Right ventricle myocardium inferior (tissue), 1 donor: ENCODE data around the gene ELMO3. TPM values are rescaled to one million over a fixed set of nuclear protein-coding genes. Genes with fewer than 3 reads are reported as not detected.

Source experiments
- ATAC-seq: fragments of 200-7000 bp; cut with Tn5 transposase; one replicate; pipeline ENCODE4 v1.9.1; 2020; ENCODE audit warnings: mild to moderate bottlenecking, moderate library complexity
- DNase-seq: peaks from one replicate; pipeline ENCODE4 v3.0.0; 2021; ENCODE audit errors: missing footprints
- intact Hi-C: fragments of 100-400 bp; cut with DNase I; formaldehyde crosslinking; loops from one replicate; pipeline ENCODE4 v1.11.0; 2022
- total RNA-seq: library from RNA; stranded (reverse); fragmentation: NEBNext Ultra II Directional; extraction: Animal tissue kit (Norgen Biotek cat#: 25700); gene quantifications from one replicate; pipeline ENCODE4 v1.2.1, GENCODE V29; 2021
- donor health status: DM: no; HTN: yes; CAD: no; lungs with severe emphysema.

ELMO3 gene
- total RNA-seq, 1 donor from 2014 or later: 0.89 TPM

DNA sequence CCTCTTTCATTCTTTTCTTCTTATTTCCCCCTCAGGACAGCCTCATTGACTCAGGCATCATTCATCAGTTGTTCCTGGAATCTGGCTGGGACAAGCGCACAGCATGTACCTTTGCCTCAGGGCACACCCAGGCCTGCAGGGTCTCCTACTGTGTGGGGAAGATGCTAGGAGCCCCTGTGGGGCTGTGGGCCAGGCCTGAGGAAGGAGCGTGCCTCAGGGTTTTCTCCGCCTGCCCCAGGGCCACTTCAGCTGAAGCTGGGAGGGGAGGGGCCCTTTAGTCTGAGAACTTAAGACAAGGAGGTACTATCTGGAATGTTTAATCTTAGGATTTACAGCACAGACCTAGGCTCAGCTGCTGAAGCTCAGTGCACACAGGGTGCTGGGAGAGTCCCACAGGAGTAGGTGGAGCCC is 7.9 kb downstream of the ELMO3 start:
- DNase-seq (peak; percentile 40), ATAC-seq (no peak)
- intact Hi-C loops: no loop called here

DNA sequence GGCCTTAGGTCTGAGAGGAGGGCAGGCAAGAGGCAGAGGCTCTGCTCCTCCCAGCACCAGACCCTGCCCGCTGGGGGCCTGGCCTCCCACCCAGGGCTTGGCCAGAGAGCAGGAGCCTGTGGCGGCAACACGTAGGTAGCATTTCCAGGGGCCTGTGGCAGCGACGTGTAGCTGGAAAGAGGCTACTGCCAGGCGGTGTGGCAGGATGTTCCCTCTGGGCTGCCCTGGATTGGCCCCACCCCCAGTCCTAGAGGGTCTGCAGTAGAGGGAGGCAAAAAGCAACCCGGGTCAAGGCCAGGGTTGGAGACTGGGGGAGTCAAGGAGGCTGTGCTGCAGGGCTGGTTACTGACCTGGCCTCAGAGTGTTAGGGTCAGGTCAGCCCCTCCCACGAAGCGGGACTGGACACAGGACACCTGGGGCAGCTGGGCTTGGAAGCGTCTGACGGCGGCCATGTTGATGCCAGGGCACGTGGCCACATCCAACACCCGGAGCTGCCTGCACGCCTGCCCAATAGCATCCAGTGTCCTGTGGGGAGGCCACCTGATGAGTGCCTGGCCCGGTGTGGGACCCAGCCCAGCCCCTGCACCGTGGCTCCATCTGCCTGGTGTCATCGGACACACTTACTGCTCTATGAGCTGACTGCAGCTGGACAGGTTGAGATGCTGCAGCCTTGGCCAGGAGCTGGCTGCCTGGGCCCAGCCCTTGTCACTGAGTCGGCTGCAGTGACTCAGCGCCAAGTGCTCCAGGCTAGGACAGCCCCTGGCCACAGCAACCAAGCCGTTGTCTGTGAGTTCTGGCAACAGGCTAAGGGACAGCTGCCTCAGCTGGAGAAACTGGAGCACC is 8.5 kb downstream of the ELMO3 start:
- intact Hi-C loops: no loop called here
- ATAC-seq: no peak
- DNase-seq: peak; percentile 50

DNA sequence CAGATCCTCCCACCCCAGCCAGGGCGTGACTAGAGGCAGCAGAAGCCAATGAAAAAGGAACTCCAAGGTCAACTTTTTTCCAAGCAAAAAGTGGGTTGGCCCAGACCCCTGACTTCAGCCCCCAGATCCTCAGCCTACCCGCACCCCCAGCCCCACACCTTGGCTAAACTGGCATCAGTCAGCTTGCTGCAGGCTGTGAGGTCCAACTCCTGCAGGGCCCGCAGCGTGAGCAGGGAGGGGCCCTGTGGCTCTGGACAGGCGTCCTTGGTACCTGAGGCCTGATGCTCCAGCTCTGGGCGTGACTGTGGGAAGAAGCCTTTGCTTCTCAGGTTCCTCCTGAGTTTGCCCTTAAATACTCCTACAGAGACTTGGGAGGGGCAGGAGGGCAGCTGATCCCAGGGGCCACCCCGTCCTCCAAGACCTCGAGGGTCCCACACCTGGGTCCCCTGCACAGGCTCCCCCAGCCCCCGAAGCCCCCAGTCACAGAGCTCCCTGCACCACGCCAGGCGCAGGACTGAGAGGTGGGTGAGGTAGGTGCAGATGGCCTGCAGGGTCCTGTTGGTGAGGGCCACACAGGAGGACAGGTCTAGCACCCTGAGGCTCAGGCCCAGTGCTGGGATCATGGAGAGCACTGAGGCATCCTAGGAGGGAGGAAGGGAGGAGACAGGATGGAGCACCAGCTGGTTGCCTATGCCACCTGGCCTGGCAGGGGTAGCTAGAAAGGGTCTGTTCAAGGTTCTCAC is 9.4 kb downstream of the ELMO3 start:
- DNase-seq: no peak
- no peak for ATAC-seq
- intact Hi-C loops: no loop called here

DNA sequence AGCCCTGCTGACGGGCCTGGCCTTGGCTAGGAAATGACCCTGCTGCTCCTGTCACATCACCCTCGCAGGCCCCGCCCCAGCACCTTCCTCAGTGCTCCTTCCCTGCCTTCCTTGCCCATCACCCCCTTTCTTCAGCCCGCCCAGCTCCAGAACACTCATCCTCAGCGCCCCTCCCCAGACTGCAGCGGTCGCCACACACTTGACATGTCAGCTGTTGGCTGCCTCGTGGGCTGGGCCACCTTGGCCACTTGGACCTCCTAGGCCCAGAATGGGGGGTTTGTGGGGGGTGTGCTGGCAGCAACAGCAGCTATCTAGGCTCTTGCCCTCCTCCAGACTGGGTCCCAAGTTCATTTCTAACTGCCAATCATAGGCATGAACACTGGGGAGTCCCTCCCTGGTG is 10.6 kb downstream of the ELMO3 start:
- no peak for DNase-seq
- intact Hi-C loops: no loop called here
- ATAC-seq: no peak

DNA sequence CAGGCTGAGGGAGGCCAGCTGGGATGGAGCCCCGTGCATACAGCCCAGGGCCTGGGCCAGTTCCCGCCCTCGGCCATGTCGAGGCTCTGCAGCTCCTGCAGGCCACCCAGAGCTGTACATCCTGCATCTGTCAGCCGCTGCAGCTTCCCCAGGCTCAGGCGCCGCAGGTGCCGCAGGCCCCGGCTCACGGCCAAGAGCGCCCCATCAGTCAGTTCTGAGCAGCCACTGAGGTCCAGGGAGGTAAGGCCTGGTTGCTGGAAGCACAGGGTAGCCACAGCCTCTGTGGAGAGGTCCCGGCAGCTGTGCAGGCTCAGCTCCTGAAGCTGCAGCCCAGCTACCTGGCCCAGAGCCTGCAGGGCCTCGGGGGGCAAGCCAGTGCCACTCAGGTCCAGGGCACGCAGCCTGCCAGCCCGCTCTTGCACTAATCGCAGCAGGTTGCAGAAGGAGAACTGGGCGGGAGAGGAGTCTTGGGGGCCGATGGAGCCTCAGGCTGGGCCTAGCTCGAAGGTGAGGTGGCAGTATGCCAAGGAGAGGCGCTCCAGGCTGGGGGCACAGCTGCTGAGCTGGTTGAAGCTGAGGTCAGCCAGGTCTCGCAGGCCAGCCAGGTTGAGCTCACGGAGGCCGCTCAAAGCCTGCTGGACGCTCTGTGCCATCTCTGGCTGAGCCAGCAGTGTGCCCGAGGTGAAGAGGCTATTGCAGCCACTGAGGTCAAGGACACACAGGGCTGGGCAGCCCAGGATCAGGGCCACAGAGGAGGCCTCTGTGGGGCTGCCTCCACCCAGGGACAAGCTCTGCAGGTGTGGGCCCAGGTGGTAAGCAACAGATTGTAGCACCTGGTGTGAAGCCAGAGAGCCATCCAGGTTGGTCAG is 11.4 kb downstream of the ELMO3 start:
- no peak for ATAC-seq
- intact Hi-C loops: no loop called here
- DNase-seq: no peak

DNA sequence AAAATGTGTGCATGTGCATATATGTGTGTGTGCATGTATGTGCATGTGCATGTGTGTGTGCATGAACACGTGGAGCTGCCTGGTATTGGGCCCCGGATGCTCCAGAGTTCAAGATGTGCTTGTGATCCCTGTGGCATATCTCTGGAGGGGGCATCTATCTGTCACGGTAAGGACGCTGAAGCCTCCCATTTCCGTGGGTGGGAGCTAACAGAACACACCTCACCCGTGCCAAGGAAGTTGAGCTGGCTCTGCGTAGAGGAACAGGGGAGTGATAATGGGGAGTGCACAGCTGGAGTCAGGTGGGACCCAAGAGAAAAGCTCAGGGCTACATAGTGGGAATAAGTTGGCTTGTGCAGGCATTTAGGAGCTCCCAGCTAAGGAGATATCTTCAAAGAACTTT is 12.7 kb downstream of the ELMO3 start:
- DNase-seq (peak; percentile 6), ATAC-seq (no peak)
- intact Hi-C loops: no loop called here

DNA sequence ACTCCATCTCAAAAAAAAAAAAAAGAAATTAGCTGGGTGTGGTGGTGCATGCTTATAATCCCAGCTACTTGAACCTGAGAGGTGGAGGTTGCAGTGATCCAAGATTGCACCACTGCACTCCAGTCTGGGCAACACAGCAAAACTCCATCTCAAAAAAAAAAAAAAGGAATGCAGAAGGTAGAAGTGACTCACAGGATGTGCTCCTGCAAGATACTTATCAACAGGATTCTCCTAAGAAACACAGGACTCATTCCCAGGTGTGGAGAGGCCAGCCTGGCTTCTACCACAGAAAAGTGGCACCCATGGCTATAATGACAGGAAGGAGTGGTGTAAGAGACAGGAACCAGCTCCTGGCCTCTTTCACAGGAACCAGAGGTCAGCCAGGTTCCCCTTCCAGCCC is 13.8 kb downstream of the ELMO3 start:
- intact Hi-C loops: no loop called here
- DNase-seq (peak; percentile 31), ATAC-seq (no peak)

DNA sequence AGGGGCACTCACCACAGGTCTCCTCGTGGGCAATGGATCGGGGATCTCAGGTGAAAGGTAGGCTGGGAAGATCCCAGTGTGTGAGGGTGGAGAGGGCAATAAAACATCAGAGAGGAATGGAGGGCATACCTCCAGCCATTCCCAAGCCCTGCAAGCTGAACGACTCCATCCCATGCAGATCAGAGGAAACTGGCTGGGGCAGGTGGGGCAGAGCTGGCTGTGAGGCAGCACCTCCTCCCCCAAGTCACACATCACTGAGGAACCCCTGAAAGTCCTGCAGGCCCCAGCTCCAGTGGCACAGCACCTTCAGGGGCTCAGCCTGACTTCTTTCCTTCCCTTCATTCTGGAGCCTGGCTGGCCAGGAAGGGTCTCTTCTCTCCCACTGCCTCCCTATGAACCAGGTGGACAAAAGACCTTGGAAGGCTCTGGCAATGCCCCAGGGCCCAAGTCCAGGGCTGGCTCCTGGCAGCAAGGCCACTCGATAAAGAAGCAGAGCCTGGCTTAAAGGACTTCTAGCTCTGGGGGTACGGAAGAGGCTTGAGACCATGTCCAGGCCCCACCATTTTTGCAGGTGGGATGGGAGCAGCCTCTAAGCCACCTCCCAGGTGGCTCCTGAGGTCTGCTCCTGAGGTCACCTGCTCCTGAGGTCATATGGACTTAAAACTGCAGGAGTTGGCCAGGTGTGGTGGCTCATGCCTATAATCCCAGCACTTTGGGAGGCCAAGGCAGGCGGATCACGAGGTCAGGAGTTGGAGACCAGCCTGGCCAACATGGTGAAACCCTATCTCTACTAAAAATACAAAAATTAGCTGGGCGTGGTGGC is 14.5 kb downstream of the ELMO3 start:
- DNase-seq: peak; percentile 18
- intact Hi-C loops: no loop called here
- ATAC-seq: no peak

DNA sequence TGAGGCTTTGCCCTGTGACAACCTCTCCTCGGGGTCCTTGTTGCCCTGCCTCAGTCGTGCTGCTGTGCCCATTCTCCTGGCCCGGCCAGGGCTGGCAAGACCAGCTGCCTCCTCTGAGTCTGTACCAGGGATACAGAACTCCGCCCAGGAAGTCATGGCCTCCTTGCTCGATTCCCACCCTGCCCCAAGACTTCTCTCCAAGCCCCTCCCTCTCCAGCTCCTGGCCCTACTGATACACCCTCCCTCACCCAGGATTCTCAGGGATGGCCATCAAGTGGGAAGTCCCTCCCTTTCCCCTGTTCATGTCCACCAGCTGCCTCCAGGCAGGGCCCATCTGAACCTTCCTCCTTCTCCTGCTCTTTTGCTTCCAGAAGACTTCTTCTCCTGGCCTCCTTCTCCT is 16.8 kb downstream of the ELMO3 start:
- ATAC-seq (no peak), DNase-seq (peak; percentile 16)
- intact Hi-C loops: no loop called here

DNA sequence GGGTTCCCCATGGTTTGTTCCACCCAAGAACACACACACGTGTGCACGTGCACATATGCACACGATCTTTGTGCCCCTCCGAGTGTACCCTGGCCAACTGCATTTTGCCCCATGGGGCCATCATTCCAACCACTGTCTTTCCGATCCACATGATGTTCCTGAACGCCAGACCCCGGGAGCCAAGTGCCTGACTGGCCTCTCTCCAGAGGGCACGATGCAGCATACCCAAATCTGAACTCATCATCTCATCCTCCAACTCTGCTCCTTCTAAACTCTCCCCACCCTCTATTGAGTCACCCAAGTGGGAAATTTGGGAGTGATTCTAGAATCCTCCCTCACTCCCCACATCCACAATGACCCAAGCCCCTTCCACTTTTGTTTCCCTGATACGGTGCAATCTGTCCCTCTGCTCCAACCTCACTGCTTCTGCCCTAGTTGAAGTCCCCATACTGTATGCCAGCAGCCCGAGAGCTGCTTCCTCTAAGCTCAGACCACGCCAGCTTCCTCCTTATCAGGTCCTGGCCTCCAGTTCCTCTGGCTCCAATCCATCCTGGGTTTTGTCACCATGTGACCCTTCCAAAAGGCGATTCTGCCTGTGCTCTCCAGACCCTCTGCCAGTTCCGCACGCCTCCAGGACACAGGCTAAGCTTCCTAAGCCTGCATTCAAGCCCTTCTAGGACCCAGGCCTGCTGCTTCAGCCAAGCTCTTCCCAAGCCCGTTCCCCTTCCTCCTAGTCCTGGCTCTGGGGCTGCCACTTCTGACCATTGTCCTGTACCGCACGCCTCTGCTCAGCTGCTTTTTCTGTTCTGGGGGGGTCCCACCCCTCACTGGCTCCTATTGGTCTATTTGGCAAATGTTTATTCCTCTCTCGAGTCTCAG is 17.9 kb downstream of the ELMO3 start:
- peak; percentile 76 for DNase-seq

DNA sequence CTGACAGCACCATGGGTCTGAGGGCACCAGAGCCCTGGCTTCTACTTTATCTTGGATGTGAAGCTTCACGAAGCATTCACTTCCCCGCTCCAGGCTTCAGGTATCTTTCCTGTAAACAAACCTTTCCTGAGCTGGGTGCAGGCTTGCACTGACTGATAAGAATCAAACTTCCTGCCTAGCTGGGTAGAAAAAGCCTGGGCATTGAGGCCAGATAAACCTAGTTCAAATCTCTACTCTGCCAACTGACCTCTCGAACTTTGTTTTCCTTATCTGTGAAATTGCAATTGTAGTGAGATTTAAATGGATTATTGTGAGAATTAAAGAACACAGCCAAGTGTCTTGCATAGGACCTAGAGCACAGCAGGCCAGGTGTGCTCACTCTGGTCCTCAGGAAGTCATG is 25.1 kb downstream of the ELMO3 start:
- DNase-seq (peak; percentile 17), ATAC-seq (no peak)
- intact Hi-C loops: no loop called here

More for the DNA sequence above, 17.9 kb downstream of the ELMO3 start:
- intact Hi-C loops: no loop called here
- ATAC-seq: peak; percentile 89

DNA sequence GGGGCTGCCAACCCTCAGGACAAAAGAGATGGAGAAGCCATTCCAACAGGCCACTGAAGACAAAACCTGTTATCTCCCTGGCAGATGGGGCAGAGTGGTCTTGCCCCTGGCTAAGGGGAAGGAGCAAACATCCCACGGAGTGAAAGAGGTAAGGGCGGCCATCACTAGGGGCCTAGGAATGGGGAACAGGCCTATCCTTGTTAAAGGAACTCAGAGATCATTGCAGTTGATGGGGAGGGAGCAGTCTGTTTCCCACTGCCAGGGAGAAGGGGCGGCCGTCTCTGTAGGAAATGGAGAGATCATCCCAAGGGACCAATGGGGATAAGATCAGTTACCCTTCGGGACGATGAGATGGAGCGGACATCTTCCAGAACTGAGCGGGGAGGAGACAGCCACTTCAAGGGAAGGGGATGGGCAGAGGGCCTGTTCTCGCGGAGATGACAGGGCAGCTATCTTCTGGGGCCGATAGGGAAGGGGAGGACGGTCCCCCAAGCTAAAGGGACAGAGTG is 27.4 kb downstream of the ELMO3 start:
- intact Hi-C loops: no loop called here
- ATAC-seq (peak; percentile 3), DNase-seq (no peak)

DNA sequence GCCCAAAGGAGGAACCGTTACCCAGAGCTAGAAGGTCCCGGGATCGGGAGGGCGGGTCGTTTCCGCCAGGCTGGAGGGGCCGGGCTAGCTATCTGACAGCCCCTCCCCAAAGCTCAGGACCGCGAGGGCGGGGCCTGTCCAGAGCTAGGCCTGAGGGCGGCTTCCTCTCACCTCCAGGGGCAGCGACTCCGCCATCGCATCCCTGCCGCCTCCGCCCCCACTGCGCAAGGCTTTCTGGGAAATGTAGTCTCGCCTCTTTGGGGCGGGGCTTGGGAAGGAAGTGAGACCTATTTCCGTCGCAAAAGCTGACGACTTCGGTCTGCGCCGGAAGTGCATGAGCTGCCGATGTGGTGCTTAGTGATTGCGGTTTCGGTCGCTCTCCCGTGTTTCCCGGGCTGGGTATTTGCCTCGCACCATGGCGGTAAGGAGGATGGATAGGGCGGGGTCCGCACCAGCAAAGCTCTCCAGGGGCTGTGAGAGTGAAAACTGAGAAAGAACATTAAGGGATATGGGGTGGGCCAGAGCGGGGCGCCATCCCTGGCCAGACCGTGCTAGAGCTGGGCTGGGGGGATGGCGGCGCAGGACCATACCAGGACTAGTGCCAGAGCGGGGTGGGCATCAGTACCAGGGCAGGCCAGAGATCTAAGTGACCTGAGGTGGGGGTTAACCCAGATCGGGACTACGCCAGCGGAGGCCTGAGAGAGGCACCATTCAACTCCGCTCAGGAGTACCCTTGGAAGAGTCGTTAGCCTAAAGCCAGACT is 28.1 kb downstream of the ELMO3 start, which contains the start of gene TMEM208:
TMEM208 (plus strand) TSS at position 327 of the 763 bp plus-strand sequence; CDS start at position 416, 89 bp downstream.
- intact Hi-C loops: loop anchor here (1.0 kb wide), 2 partner anchors 17 to 35 kb away; partner anchors contain the start of gene E2F4
- DNase-seq: peak; percentile 99
- peak; percentile 97 for ATAC-seq

DNA sequence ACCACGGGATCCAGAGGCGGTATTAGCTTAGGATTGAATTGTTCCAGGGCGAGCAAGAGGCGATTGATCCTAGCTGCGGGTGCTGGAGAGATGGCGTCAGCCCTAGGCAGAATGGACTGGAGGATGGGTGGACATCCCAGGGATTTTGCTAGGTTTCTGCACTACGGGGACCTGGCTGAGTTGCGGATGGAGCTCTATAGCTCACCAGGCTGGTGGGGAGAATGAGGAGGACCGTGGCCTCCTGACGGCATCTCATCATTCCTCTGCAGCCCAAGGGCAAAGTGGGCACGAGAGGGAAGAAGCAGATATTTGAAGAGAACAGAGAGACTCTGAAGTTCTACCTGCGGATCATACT is 28.6 kb downstream of the ELMO3 start:
- intact Hi-C loops: loop anchor here (1.0 kb wide), 2 partner anchors 17 to 35 kb away; partner anchors contain the start of gene E2F4
- peak; percentile 51 for DNase-seq
- no peak for ATAC-seq

DNA sequence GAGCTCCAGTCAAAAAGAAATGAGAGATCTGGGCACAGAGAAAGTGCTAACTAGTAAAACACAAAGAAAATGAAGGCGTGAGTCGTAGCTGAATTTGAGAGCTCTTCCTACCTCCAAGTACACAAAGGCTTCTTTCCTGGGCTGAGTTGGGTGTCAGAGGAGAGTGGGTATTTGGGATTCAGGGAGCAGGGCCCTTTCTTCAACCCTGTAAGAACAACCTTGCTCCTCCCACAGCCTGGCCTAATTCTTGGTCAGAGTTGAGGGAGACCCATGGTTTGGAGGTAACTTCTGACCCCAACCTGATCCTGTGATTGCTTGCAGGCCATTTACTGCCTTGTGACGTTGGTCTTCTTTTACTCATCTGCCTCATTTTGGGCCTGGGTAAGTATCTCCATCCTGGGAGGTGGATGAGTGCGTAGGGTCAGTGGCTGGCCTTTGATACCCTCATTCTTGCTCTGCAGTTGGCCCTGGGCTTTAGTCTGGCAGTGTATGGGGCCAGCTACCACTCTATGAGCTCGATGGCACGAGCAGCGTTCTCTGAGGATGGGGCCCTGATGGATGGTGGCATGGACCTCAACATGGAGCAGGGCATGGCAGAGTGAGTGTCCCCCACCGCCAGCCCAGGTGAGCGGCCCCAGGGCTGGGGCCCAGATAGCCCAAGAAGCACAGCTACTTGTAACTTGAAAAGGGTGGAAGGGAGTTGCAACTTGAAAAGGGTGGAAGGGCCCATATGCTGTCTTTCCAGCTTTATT is 29.3 kb downstream of the ELMO3 start:
- DNase-seq (peak; percentile 58), ATAC-seq (no peak)
- intact Hi-C loops: no loop called here

DNA sequence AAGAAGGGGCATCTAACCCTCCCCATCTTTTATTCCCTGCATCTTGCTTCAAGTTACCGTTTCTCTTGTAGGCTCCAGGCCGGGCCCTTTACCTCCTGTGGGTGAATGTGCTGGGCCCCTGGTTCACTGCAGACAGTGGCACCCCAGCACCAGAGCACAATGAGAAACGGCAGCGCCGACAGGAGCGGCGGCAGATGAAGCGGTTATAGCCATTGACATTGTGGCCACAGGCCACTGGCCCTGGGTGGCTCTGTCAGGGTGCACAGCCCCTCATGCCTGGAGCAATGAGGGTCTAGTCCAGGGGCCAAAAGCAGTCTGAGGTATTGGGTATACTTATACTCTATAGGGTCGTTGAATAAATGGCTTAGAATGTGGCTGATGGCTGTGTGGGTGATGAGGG is 30.0 kb downstream of the ELMO3 start:
- intact Hi-C loops: no loop called here
- no peak for ATAC-seq
- peak; percentile 21 for DNase-seq
